Measurements from ENCODE around the gene IGSF5.

- TF ChIP-seq CTCF (IDR thresholded peaks at IDR 0.05) (no peak), POLR2A (IDR thresholded peaks at IDR 0.05) (no peak)
These were observed 8.3 kb upstream of the IGSF5 start for GRCh38 chr21:39736716-39737115.

All from stomach (tissue), 4 donors.